HFFc6 (cell line): Measurements from ENCODE around the gene IRF8. TPM values are rescaled to one million over a fixed set of nuclear protein-coding genes. Genes with fewer than 3 reads are reported as not detected.
"Not testable (repeated sequence)": the region's sequence is repeated elsewhere in the genome, so short reads cannot be mapped to it uniquely, and the experiment has no call there.

ENCODE experiments used
- DNase-seq: peaks from one replicate; pipeline ENCODE4 v3.0.0-alpha.2; 2018
- H3K27ac Mint-ChIP-seq: 2 replicates; pipeline ENCODE4 v1.8.0; 2020; ENCODE audit warnings: mild to moderate bottlenecking, mixed read lengths
- H3K27me3 Mint-ChIP-seq: 2 replicates; pipeline ENCODE4 v1.8.0; 2021; ENCODE audit warnings: mild to moderate bottlenecking, moderate library complexity, mixed read lengths; ENCODE audit not compliant: insufficient read depth
- H3K36me3 Mint-ChIP-seq: 2 replicates; pipeline ENCODE4 v1.8.0; 2021; ENCODE audit warnings: low read depth, mixed read lengths
- H3K4me1 Mint-ChIP-seq: 2 replicates; pipeline ENCODE4 v1.8.0; 2020; ENCODE audit warnings: low read depth, mixed read lengths
- H3K4me3 Mint-ChIP-seq: 2 replicates; pipeline ENCODE4 v1.8.0; 2020; ENCODE audit warnings: mild to moderate bottlenecking, moderate library complexity, mixed read lengths
- H3K9me3 Mint-ChIP-seq: 2 replicates; pipeline ENCODE4 v1.8.0; 2020; ENCODE audit warnings: mild to moderate bottlenecking, mixed read lengths
- total RNA-seq, 6 experiments: library from RNA; stranded (reverse); fragmentation: NEBNext Ultra II Directional; extraction: Animal tissue kit (Norgen Biotek cat#: 25700); gene quantifications; 2 replicates in 1 of 6; 3 replicates in 5 of 6; pipeline ENCODE4 v1.2.3, GENCODE V29; 2021
- TF ChIP-seq, protein P1 (sequence below): fragments of 200-600 bp; sonication (generic); IDR thresholded peaks from 2 replicates; pipeline ENCODE4 v1.5.0; 2021; ENCODE audit warnings: antibody characterized with exemption, mild to moderate bottlenecking

IRF8 gene
- total RNA-seq, 6 experiments from 2014 or later = not detected

- Mint-ChIP-seq H3K4me3 (no peak overlapping the region), H3K27ac (no peak overlapping the region)
- TF ChIP-seq, protein P1, sequence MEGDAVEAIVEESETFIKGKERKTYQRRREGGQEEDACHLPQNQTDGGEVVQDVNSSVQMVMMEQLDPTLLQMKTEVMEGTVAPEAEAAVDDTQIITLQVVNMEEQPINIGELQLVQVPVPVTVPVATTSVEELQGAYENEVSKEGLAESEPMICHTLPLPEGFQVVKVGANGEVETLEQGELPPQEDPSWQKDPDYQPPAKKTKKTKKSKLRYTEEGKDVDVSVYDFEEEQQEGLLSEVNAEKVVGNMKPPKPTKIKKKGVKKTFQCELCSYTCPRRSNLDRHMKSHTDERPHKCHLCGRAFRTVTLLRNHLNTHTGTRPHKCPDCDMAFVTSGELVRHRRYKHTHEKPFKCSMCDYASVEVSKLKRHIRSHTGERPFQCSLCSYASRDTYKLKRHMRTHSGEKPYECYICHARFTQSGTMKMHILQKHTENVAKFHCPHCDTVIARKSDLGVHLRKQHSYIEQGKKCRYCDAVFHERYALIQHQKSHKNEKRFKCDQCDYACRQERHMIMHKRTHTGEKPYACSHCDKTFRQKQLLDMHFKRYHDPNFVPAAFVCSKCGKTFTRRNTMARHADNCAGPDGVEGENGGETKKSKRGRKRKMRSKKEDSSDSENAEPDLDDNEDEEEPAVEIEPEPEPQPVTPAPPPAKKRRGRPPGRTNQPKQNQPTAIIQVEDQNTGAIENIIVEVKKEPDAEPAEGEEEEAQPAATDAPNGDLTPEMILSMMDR = no peak
Measured at GRCh38 chr16:85936816-85937215, 37.9 kb downstream of the IRF8 start.

GRCh38 chr16:85940214-85940613 is 41.3 kb downstream of the IRF8 start:
- H3K36me3 Mint-ChIP-seq = no peaks in the 10 kb centered on the region
- H3K4me1 Mint-ChIP-seq = no peaks in the 10 kb centered on the region
- no peak overlapping the region for H3K27ac Mint-ChIP-seq
- peaks cover 52% of the 10 kb centered on the region for H3K27me3 Mint-ChIP-seq
- H3K4me3 Mint-ChIP-seq = no peak overlapping the region
- H3K9me3 Mint-ChIP-seq = no peaks in the 10 kb centered on the region
- no peak for DNase-seq
- TF ChIP-seq, protein P1 = no peak

More at GRCh38 chr16:85936816-85937215, 37.9 kb downstream of the IRF8 start:
- H3K4me1 Mint-ChIP-seq = no peaks in the 10 kb centered on the region
- H3K9me3 Mint-ChIP-seq = no peaks in the 10 kb centered on the region
- H3K27me3 Mint-ChIP-seq = peaks cover 65% of the 10 kb centered on the region
- DNase-seq = no peak
- H3K36me3 Mint-ChIP-seq = no peaks in the 10 kb centered on the region

DNA sequence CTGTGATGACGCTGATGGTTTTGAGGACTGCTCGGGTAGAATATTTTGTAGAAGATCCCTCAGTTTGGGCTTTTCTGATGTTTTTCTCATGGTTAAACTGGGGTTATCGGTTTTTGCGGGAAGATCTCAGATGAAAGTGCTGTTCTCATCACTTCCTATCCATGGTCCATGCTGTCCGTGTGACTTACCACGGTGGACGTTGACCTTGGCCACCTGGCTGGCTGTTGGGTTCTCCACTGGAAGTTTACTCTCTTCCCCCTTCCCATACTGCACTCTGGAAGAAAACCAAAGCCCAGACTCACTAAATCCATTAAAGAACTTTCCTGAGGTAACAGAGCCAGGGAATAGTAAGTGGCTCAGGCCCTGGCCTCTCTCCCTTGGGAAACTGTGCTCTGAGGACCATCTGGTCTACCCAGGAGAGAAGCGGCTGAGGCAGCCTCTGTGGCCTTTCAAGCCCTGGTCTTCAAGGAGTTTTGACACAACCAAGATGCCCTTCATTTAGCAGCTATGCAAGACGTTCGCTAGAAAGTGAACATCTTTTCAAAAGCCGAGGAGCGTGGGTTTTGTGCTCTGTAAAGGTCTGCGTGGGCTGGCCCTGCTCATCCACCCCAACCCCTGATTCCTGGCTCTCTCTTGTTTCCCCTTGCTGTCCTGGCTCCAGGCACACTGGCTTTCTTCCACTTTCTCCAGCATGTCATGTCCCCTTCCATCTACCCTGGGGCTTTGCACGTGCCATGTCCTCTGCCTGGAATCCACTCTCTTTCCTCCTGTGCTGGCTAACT is 43.1 kb downstream of the IRF8 start:
- no peak for DNase-seq
- TF ChIP-seq, protein P1 = no peak
- Mint-ChIP-seq H3K36me3 (no peaks in the 10 kb centered on the region), H3K4me3 (no peak overlapping the region), H3K27me3 (peaks cover 52% of the 10 kb centered on the region), H3K9me3 (no peaks in the 10 kb centered on the region), H3K27ac (no peak overlapping the region), H3K4me1 (no peaks in the 10 kb centered on the region)

GRCh38 chr16:85942659-85943058 is 43.7 kb downstream of the IRF8 start:
- DNase-seq, H3K27ac Mint-ChIP-seq, H3K4me1 Mint-ChIP-seq, H3K9me3 Mint-ChIP-seq, H3K36me3 Mint-ChIP-seq, H3K4me3 Mint-ChIP-seq: not testable (repeated sequence)
- peaks cover 52% of the 10 kb centered on the region for H3K27me3 Mint-ChIP-seq

- Mint-ChIP-seq H3K9me3 (no peaks in the 10 kb centered on the region), H3K4me1 (no peaks in the 10 kb centered on the region), H3K27me3 (peaks cover 57% of the 10 kb centered on the region), H3K4me3 (no peak overlapping the region), H3K36me3 (no peaks in the 10 kb centered on the region), H3K27ac (no peak overlapping the region)
- DNase-seq = no peak
- TF ChIP-seq, protein P1 = no peak
Measured at GRCh38 chr16:85943711-85944110, 44.7 kb downstream of the IRF8 start.

DNA sequence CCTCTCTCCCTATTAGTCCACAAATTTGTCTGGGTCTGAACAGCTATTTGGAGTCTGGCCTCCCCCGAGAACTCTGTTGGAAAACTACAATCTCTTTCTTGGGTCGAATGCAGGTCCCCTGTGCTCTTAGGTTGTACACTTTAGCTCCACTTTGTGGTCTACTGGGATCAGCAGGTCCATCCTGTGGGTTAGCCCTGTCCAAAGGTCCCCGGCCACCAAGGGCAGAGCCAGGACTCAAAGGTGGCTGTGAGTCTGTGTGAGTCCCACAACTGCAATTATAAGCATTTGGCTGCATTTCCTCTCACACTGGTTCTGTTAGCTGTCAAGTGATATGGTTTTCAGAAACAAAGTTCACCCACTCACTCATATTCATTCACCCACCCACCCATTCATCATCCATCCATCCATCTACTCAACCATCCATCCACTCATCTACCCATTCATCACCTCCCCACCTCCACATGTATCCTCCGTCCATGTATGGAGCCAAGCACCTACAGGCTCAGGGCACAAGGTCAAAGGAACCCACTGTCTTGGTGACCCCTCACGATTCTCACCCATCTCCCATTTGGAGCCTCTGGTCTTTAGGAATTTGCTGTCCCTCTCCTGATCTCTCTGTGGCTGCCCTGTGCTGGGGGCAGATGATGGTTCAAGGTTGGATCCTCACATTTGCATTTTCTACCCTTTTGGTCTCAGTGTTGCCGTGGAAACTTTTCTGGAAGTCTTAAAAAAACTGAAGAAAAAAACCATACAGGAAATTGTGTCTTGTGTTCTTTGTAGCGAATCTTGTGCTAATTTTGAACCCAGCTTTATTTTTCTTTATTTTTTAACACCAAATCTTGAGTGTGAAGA is 45.8 kb downstream of the IRF8 start:
- Mint-ChIP-seq H3K27me3 (peaks cover 61% of the 10 kb centered on the region), H3K27ac (no peak overlapping the region), H3K4me3 (no peak overlapping the region), H3K9me3 (no peaks in the 10 kb centered on the region), H3K36me3 (no peaks in the 10 kb centered on the region), H3K4me1 (no peaks in the 10 kb centered on the region)
- TF ChIP-seq, protein P1 = no peak
- DNase-seq = no peak
